Liver (tissue), 9 donors: ENCODE results near the gene CDH23. TPM values are rescaled to one million over a fixed set of nuclear protein-coding genes. Genes with fewer than 3 reads are reported as not detected.

Source experiments
- DNase-seq: peaks from one replicate; pipeline ENCODE4 v3.0.0-alpha.2; 2017; ENCODE audit warnings: low spot score
- H3K27ac ChIP-seq, 2 donors: one replicate each; pipeline ENCODE4 v1.7.0; 2013; ENCODE audit warnings: inconsistent platforms in 2 of 2, low read length in 2 of 2, control low read depth in 1 of 2, low read depth in 1 of 2, mild to moderate bottlenecking in 1 of 2
- H3K27me3 ChIP-seq, 4 donors: one replicate each; pipeline versions ENCODE4 v1.6.1 to v1.7.0; 2013; ENCODE audit warnings: low read length in 3 of 4, inconsistent platforms in 1 of 4, mild to moderate bottlenecking in 1 of 4, moderate library complexity in 1 of 4; ENCODE audit not compliant: control insufficient read depth in 4 of 4, insufficient read depth in 4 of 4
- H3K36me3 ChIP-seq, 4 donors: one replicate each; pipeline versions ENCODE4 v1.6.1 to v1.7.0; 2013; ENCODE audit warnings: low read length in 3 of 4, mild to moderate bottlenecking in 3 of 4, low read depth in 1 of 4, moderate library complexity in 1 of 4; ENCODE audit not compliant: control insufficient read depth in 4 of 4, insufficient read depth in 3 of 4
- H3K4me1 ChIP-seq, 4 donors: one replicate each; pipeline versions ENCODE4 v1.6.1 to v1.7.0; 2013; ENCODE audit warnings: low read length in 3 of 4, mild to moderate bottlenecking in 3 of 4, moderate library complexity in 1 of 4; ENCODE audit not compliant: control insufficient read depth in 4 of 4, insufficient read depth in 4 of 4
- H3K4me3 ChIP-seq, 3 donors: one replicate each; pipeline versions ENCODE4 v1.6.1 to v1.7.0; 2013; ENCODE audit warnings: low read length in 3 of 3, control low read depth in 1 of 3, low read depth in 1 of 3, mild to moderate bottlenecking in 1 of 3
- H3K9ac ChIP-seq, 2 donors: one replicate each; pipeline ENCODE4 v1.7.0; 2013; ENCODE audit warnings: low read length in 2 of 2, mild to moderate bottlenecking in 2 of 2, moderate library complexity in 2 of 2, control low read depth in 1 of 2, low read depth in 1 of 2
- H3K9me3 ChIP-seq, 4 donors: one replicate each; pipeline versions ENCODE4 v1.6.1 to v1.7.0; 2013; ENCODE audit warnings: low read length in 3 of 4; ENCODE audit not compliant: control insufficient read depth in 4 of 4
- ATF3 ChIP-seq: IDR thresholded peaks from 2 replicates; pipeline ENCODE4 v1.6.1; 2016; ENCODE audit warnings: antibody characterized with exemption
- CTCF ChIP-seq: fragments of 150-350 bp; IDR thresholded peaks from 2 replicates; pipeline ENCODE4 v1.5.1; 2017; ENCODE audit warnings: improper control_type of control experiment, low read depth, low read length; ENCODE audit not compliant: missing input control
- EGR1 ChIP-seq, 2 donors: IDR thresholded peaks; 2 replicates each; pipeline ENCODE4 v1.6.1; 2016 to 2018; ENCODE audit warnings: antibody characterized with exemption in 2 of 2, low read depth in 2 of 2
- FOXA1 ChIP-seq: IDR thresholded peaks from 2 replicates; pipeline ENCODE4 v1.6.1; 2016; ENCODE audit warnings: antibody characterized with exemption
- FOXA2 ChIP-seq: IDR thresholded peaks from 2 replicates; pipeline ENCODE4 v1.6.1; 2016; ENCODE audit warnings: antibody characterized with exemption
- GABPA ChIP-seq, 2 donors: IDR thresholded peaks in 1 of 2; conservative IDR thresholded peaks in 1 of 2; 2 replicates each; pipeline ENCODE4 v1.6.1; 2016; ENCODE audit warnings: antibody characterized with exemption in 2 of 2, mild to moderate bottlenecking in 1 of 2, moderate library complexity in 1 of 2
- HNF4A ChIP-seq, 2 donors: conservative IDR thresholded peaks; 2 replicates each; pipeline ENCODE4 v1.6.1; 2016; ENCODE audit warnings: antibody characterized with exemption in 2 of 2, mild to moderate bottlenecking in 2 of 2
- HNF4G ChIP-seq: IDR thresholded peaks from 2 replicates; pipeline ENCODE4 v1.6.1; 2016; ENCODE audit warnings: antibody characterized with exemption
- JUND ChIP-seq, 2 donors: IDR thresholded peaks; 2 replicates each; pipeline ENCODE4 v1.6.1; 2016; ENCODE audit warnings: antibody characterized with exemption in 2 of 2
- MAX ChIP-seq: IDR thresholded peaks from 2 replicates; pipeline ENCODE4 v1.6.1; 2016; ENCODE audit warnings: antibody characterized with exemption
- NR2F2 ChIP-seq: IDR thresholded peaks from 2 replicates; pipeline ENCODE4 v1.6.1; 2016; ENCODE audit warnings: antibody characterized with exemption
- RAD21 ChIP-seq, 2 donors: IDR thresholded peaks; 2 replicates each; pipeline ENCODE4 v1.6.1; 2016; ENCODE audit warnings: antibody characterized with exemption in 2 of 2, mild to moderate bottlenecking in 2 of 2
- REST ChIP-seq: IDR thresholded peaks from 2 replicates; pipeline ENCODE4 v1.6.1; 2016; ENCODE audit warnings: antibody characterized with exemption, mild to moderate bottlenecking
- RXRA ChIP-seq, 2 donors: IDR thresholded peaks; 2 replicates each; pipeline ENCODE4 v1.6.1; 2017 to 2018; ENCODE audit warnings: antibody characterized with exemption in 2 of 2, mild to moderate bottlenecking in 1 of 2
- SP1 ChIP-seq: IDR thresholded peaks from 2 replicates; pipeline ENCODE4 v1.6.1; 2018; ENCODE audit warnings: antibody characterized with exemption, mild to moderate bottlenecking
- TAF1 ChIP-seq: conservative IDR thresholded peaks from 2 replicates; pipeline ENCODE4 v1.6.1; 2016; ENCODE audit warnings: antibody characterized with exemption, mild to moderate bottlenecking
- YY1 ChIP-seq: IDR thresholded peaks from 2 replicates; pipeline ENCODE4 v1.6.1; 2016; ENCODE audit warnings: antibody characterized with exemption, mild to moderate bottlenecking
- WGBS: extraction: QIAGEN DNeasy Blood & Tissue Kit; methylation state at CpG from one replicate; pipeline ENCODE4 v1.1.7; 2013; 5-methylcytosine and 5-hydroxymethylcytosine counted together
- polyA plus RNA-seq, 2 donors: library from polyadenylated mRNA; stranded (reverse) in 1 of 2; unstranded in 1 of 2; fragments of 200-250 nt in 1 of 2; fragments of >200 nt in 1 of 2; fragmentation: Nextera tagmentation in 1 of 2; extraction: Ambion mirVana in 1 of 2; gene quantifications; one replicate each; pipeline versions ENCODE4 v1.2.1 to v1.2.3, GENCODE V29; 2013 to 2015
- total RNA-seq, 2 donors: library from RNA; depleted of rRNA; stranded (reverse); fragments of >200 nt; gene quantifications; one replicate each; pipeline ENCODE4 v1.2.3, GENCODE V29; 2014
- TF ChIP-seq, protein P1 (sequence below): IDR thresholded peaks from 2 replicates; pipeline ENCODE4 v1.6.1; 2016; ENCODE audit warnings: antibody characterized with exemption
- donor health status: healthy.
- donor health status: healthy.
- donor health status: healthy.
- donor health status: healthy.
- donor health status: healthy.

Gene CDH23
- total and polyA plus RNA-seq, 4 donors, result 1.5 to 4.7 (median 3.4) TPM

DNA sequence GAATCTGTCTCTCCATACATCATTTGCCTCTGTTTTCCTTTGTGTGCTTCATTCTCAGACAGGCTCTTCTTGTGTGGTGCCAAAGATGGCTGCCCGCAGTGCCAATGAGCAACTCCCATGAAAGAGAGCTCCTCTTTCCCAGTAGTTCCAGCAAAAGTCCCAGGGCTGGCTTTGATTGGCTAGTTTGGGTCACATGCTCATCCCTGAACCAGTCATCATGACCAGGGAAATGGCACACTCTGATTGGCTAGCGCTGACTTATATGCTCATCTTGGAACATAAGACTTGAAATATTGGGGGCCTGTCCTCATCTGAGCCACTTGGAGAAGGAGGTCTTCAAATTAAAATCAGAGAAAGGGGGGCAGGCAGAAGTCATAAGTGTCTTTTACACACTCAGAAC lies 112.7 kb downstream of the CDH23 start:
- Histone ChIP-seq H3K27ac (no peak overlapping the region), H3K27me3 (no peaks in the 10 kb centered on the region), H3K9me3 (no peaks in the 10 kb centered on the region), H3K9ac (no peak overlapping the region), H3K36me3 (no peaks in the 10 kb centered on the region), H3K4me3 (no peak overlapping the region), H3K4me1 (no peaks in the 10 kb centered on the region)
- TF ChIP-seq GABPA (IDR thresholded peaks at IDR 0.05 in 1 of 2, conservative IDR thresholded peaks at IDR 0.05 in 1 of 2) (no peak), FOXA2 (no peak), JUND (IDR thresholded peaks at IDR 0.05) (no peak), RAD21 (IDR thresholded peaks at IDR 0.05) (no peak), NR2F2 (no peak), REST (no peak), MAX (no peak), HNF4A (conservative IDR thresholded peaks at IDR 0.05) (no peak), EGR1 (IDR thresholded peaks at IDR 0.05; ENCODE audit: low read depth in 2 of 2) (no peak), YY1 (no peak), FOXA1 (no peak), RXRA (IDR thresholded peaks at IDR 0.05) (no peak), SP1 (no peak)
- TF ChIP-seq, protein P1, sequence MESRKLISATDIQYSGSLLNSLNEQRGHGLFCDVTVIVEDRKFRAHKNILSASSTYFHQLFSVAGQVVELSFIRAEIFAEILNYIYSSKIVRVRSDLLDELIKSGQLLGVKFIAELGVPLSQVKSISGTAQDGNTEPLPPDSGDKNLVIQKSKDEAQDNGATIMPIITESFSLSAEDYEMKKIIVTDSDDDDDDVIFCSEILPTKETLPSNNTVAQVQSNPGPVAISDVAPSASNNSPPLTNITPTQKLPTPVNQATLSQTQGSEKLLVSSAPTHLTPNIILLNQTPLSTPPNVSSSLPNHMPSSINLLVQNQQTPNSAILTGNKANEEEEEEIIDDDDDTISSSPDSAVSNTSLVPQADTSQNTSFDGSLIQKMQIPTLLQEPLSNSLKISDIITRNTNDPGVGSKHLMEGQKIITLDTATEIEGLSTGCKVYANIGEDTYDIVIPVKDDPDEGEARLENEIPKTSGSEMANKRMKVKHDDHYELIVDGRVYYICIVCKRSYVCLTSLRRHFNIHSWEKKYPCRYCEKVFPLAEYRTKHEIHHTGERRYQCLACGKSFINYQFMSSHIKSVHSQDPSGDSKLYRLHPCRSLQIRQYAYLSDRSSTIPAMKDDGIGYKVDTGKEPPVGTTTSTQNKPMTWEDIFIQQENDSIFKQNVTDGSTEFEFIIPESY, result no peak
- DNase-seq, result no peak
- WGBS, result 50% methylated on average over 2 of the region's 2 CpGs

GRCh38 chr10:71511206-71511605 lies 114.5 kb downstream of the CDH23 start:
- no peak for DNase-seq
- Histone ChIP-seq H3K27me3 (no peaks in the 10 kb centered on the region), H3K9me3 (no peaks in the 10 kb centered on the region), H3K4me3 (no peak overlapping the region), H3K4me1 (no peaks in the 10 kb centered on the region), H3K27ac (no peak overlapping the region), H3K36me3 (no peaks in the 10 kb centered on the region), H3K9ac (no peak overlapping the region)
- WGBS, result 94% methylated on average over 4 of the region's 4 CpGs
- no peak for TF ChIP-seq GABPA (IDR thresholded peaks at IDR 0.05 in 1 of 2, conservative IDR thresholded peaks at IDR 0.05 in 1 of 2)
- TF ChIP-seq RXRA (IDR thresholded peaks at IDR 0.05), result no peak
- no peak for TF ChIP-seq FOXA1
- no peak for TF ChIP-seq FOXA2
- no peak for TF ChIP-seq REST
- TF ChIP-seq JUND (IDR thresholded peaks at IDR 0.05), result no peak
- no peak for TF ChIP-seq TAF1
- TF ChIP-seq NR2F2, result no peak
- TF ChIP-seq SP1, result no peak
- TF ChIP-seq CTCF, result no peak
- TF ChIP-seq, protein P1, result no peak
- TF ChIP-seq YY1, result no peak
- no peak for TF ChIP-seq HNF4A (conservative IDR thresholded peaks at IDR 0.05)
- no peak for TF ChIP-seq HNF4G
- no peak for TF ChIP-seq ATF3
- no peak for TF ChIP-seq EGR1 (IDR thresholded peaks at IDR 0.05; ENCODE audit: low read depth in 2 of 2)
